CD4-positive, CD25-positive, alpha-beta regulatory T cell (primary cell): Measurements from ENCODE around the gene OBI1. TPM values are rescaled to one million over a fixed set of nuclear protein-coding genes. Genes with fewer than 3 reads are reported as not detected.

Source experiments
- ATAC-seq, 2 donors: fragments of 150-1000 bp; cut with Tn5 transposase; one replicate each; pipeline ENCODE4 v1.10.0; 2021; ENCODE audit warnings: low read depth in 2 of 2, moderate number of reproducible peaks in 2 of 2, moderate library complexity in 1 of 2
- DNase-seq, 3 donors: peaks; one replicate each; pipeline versions ENCODE4 v3.0.0 to v3.0.0-alpha.2; 2012 to 2022; ENCODE audit warnings: mixed read lengths in 1 of 3
- H3K27ac ChIP-seq: one replicate; pipeline ENCODE4 v1.7.0; 2013; ENCODE audit warnings: mild to moderate bottlenecking, low read length; ENCODE audit not compliant: insufficient read depth, poor library complexity, severe bottlenecking
- H3K27me3 ChIP-seq: one replicate; pipeline ENCODE4 v1.7.0; 2013; ENCODE audit warnings: low read length; ENCODE audit not compliant: control insufficient read depth, insufficient read depth
- H3K36me3 ChIP-seq: one replicate; pipeline ENCODE4 v1.7.0; 2013; ENCODE audit warnings: mild to moderate bottlenecking, low read length, moderate library complexity; ENCODE audit not compliant: control insufficient read depth, insufficient read depth
- H3K4me1 ChIP-seq: 2 replicates; pipeline ENCODE4 v1.7.0; 2013; ENCODE audit warnings: mild to moderate bottlenecking, low read length; ENCODE audit not compliant: insufficient read depth, control insufficient read depth, poor library complexity, severe bottlenecking
- H3K4me3 ChIP-seq: one replicate; pipeline ENCODE4 v1.7.0; 2013; ENCODE audit warnings: low read depth, mild to moderate bottlenecking, low read length, moderate library complexity
- H3K9me3 ChIP-seq, 2 experiments: 1 replicate in 1 of 2; 2 replicates in 1 of 2; pipeline ENCODE4 v1.7.0; 2013; ENCODE audit warnings: low read length in 2 of 2, mild to moderate bottlenecking in 1 of 2, moderate library complexity in 1 of 2; ENCODE audit not compliant: control insufficient read depth in 2 of 2
- H3K27ac Mint-ChIP-seq, 3 donors: one replicate each; pipeline ENCODE4 v1.8.0; 2020 to 2022; ENCODE audit warnings: mild to moderate bottlenecking in 3 of 3, mixed read lengths in 3 of 3, moderate library complexity in 2 of 3
- H3K27me3 Mint-ChIP-seq: one replicate; pipeline ENCODE4 v1.8.0; 2022; ENCODE audit warnings: mild to moderate bottlenecking, mixed read lengths
- H3K36me3 Mint-ChIP-seq: one replicate; pipeline ENCODE4 v1.8.0; 2020; ENCODE audit warnings: mixed read lengths
- H3K4me1 Mint-ChIP-seq, 4 donors: one replicate each; pipeline ENCODE4 v1.8.0; 2020 to 2022; ENCODE audit warnings: mixed read lengths in 4 of 4, mild to moderate bottlenecking in 1 of 4
- H3K4me3 Mint-ChIP-seq, 4 donors: one replicate each; pipeline ENCODE4 v1.8.0; 2020 to 2022; ENCODE audit warnings: mild to moderate bottlenecking in 4 of 4, mixed read lengths in 4 of 4, moderate library complexity in 3 of 4
- H3K9me3 Mint-ChIP-seq, 7 donors: one replicate each; pipeline ENCODE4 v1.8.0; 2020 to 2022; ENCODE audit warnings: mixed read lengths in 7 of 7, mild to moderate bottlenecking in 3 of 7, moderate library complexity in 2 of 7
- polyA plus RNA-seq, 4 donors: library from polyadenylated mRNA; unstranded; fragments of 300-500 nt; fragmentation: Illumina TruSeq; gene quantifications; one replicate each; pipeline ENCODE4 v1.2.3, GENCODE V29; 2021
- total RNA-seq: library from RNA; stranded (reverse); gene quantifications from one replicate; pipeline ENCODE4 v1.2.3, GENCODE V29; 2022

Gene OBI1
- total and polyA plus RNA-seq, 5 donors from 2014 or later, result 5.4 to 14.3 (median 11.1) TPM

DNA sequence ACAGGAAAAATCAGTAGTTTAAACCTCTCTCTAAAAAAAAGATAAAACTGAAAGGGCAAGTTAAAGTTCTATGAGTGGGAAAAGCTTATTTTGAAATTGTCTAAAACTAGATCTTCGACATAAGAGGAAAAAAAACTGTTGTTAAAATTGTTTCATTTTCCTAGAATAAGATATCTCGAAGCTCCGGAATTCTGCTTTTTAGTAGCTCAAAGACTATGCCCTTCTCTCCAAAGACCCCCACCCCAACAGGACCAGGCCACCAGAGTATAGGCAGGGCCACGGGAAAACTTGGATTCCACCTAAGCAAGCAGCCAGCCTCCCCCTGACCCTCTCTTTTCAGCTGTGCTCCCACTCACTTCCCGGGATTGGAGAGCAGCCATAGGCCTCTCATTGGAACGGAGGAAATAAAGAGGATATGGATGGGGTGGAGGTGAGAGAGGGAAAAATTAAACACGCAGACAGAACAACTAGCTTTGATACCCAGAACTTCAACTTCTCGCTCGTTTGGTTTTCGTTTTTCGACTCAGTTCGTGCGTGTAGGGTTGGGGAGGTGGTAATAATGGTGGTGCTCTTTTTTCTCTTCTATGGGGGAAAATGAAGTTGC is 58.6 kb downstream of the OBI1 start:
- no peak for DNase-seq
- Histone ChIP-seq H3K9me3 (peaks cover 3 to 15% of the 10 kb centered on the region in 2 experiments), H3K27me3 (peaks cover 64% of the 10 kb centered on the region), H3K4me3 (no peak overlapping the region), H3K27ac (no peak overlapping the region), H3K4me1 (peaks cover 36% of the 10 kb centered on the region), H3K36me3 (no peaks in the 10 kb centered on the region)
- peak overlapping the region in 1 of 3 donors; percentile 2 for H3K27ac Mint-ChIP-seq
- peaks cover 15 to 56% (median 39%) of the 10 kb centered on the region in 4 donors for H3K4me1 Mint-ChIP-seq
- peaks cover 0 to 18% (median 0%) of the 10 kb centered on the region in 7 donors for H3K9me3 Mint-ChIP-seq
- no peak for ATAC-seq
- H3K4me3 Mint-ChIP-seq, result peak overlapping the region; percentile 38 to 83 (median 60)
- H3K36me3 Mint-ChIP-seq, result no peaks in the 10 kb centered on the region
- peaks cover 86% of the 10 kb centered on the region for H3K27me3 Mint-ChIP-seq

DNA sequence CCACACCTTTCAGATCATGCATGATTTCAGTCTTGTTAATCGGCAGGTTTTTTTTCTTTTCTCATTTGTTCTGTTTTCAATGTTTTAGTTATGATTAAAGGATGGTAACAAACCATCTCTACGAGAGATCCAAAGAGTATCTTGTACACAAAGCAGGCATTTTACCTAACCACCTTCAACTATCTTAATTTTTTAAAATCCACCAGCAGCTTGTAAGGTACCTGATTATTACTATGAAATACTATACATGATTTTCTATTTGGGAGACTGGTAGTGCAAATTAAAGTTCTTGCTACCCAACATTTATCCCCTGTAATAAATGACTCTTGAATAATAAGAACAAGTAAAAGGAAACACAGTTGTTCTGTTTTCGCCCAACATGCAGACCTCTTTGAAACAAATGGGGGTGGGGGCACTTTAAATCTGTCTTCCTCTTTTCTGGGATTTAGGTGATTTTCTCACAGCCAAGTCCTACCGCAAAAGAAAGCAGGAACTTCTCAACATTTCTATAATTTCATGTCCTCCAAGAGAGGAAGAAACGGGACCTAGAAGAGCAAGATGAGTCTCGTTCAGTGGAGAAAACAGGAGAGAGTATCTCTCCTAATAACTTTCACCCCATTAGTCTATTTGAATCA is 59.2 kb downstream of the OBI1 start:
- Mint-ChIP-seq H3K27me3 (peaks cover 86% of the 10 kb centered on the region), H3K4me1 (peaks cover 15 to 59% (median 38%) of the 10 kb centered on the region in 4 donors), H3K4me3 (peak overlapping the region in 2 of 4 donors; percentile 38 to 83), H3K9me3 (peaks cover 0 to 18% (median under 1%) of the 10 kb centered on the region in 7 donors), H3K27ac (no peak overlapping the region), H3K36me3 (no peaks in the 10 kb centered on the region)
- H3K4me1 ChIP-seq, result peaks cover 36% of the 10 kb centered on the region
- no peak overlapping the region for H3K4me3 ChIP-seq
- no peaks in the 10 kb centered on the region for H3K36me3 ChIP-seq
- peaks cover 65% of the 10 kb centered on the region for H3K27me3 ChIP-seq
- H3K27ac ChIP-seq, result no peak overlapping the region
- H3K9me3 ChIP-seq, result peaks cover 6 to 17% of the 10 kb centered on the region in 2 experiments
- ATAC-seq (no peak), DNase-seq (no peak)

DNA sequence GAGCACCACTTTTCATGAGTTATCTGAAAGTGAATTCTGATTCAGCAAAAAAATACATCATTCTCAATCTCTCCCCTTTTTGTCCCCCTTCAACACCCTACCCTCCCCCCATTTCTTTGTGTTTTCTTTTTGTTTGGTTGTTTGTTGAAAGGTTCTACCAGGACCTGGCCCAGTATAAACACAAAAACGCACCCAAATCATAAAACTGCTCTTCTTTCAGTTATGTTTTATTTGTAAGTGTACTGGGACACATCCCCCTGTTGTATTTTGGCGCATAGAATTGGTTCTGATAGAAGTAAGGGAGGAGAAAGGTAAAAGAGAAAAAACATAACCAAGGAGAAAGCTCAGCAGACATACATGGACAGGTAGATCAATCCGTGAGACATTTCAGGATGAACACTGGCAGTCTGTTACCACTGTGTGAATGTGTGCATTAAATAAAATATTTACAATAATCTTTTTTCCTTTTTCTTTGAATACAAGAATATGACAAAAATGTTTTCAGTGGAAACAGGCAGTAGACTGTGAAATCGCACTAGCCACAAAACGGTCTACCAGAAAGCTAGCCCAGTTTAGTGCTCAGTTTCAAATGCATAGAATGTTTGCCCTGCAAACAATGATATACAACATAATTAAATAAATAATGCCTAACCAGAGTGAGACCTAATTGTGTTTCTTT is 59.9 kb downstream of the OBI1 start:
- Histone ChIP-seq H3K9me3 (peaks cover 11 to 21% of the 10 kb centered on the region in 2 experiments), H3K27me3 (peaks cover 66% of the 10 kb centered on the region), H3K36me3 (no peaks in the 10 kb centered on the region), H3K4me3 (no peak overlapping the region), H3K27ac (no peak overlapping the region), H3K4me1 (peaks cover 34% of the 10 kb centered on the region)
- no peak for DNase-seq
- peak overlapping the region in 2 of 4 donors; percentile 73 to 83 for H3K4me3 Mint-ChIP-seq
- peaks cover 86% of the 10 kb centered on the region for H3K27me3 Mint-ChIP-seq
- H3K27ac Mint-ChIP-seq, result no peak overlapping the region
- no peaks in the 10 kb centered on the region for H3K36me3 Mint-ChIP-seq
- peaks cover 13 to 59% (median 34%) of the 10 kb centered on the region in 4 donors for H3K4me1 Mint-ChIP-seq
- no peak for ATAC-seq
- peaks cover 0 to 20% (median 4%) of the 10 kb centered on the region in 7 donors for H3K9me3 Mint-ChIP-seq

GRCh38 chr13:78598116-78598781 is 60.7 kb downstream of the OBI1 start:
- Mint-ChIP-seq H3K9me3 (peaks cover 0 to 18% (median 4%) of the 10 kb centered on the region in 7 donors), H3K27ac (no peak overlapping the region)

GRCh38 chr13:78597602-78597932 is 61.4 kb downstream of the OBI1 start:
- H3K27ac ChIP-seq, result no peak overlapping the region
- H3K9me3 ChIP-seq, result peaks cover 14 to 26% of the 10 kb centered on the region in 2 experiments
- Mint-ChIP-seq H3K9me3 (peaks cover 0 to 18% (median 4%) of the 10 kb centered on the region in 7 donors), H3K4me1 (peaks cover 9 to 52% (median 28%) of the 10 kb centered on the region in 4 donors), H3K27ac (peak overlapping the region in 1 of 3 donors; percentile 82), H3K4me3 (peak overlapping the region; percentile 29 to 61 (median 46)), H3K36me3 (no peaks in the 10 kb centered on the region), H3K27me3 (peaks cover 90% of the 10 kb centered on the region)
- ATAC-seq, result no peak
- H3K36me3 ChIP-seq, result no peaks in the 10 kb centered on the region
- DNase-seq, result no peak
- peaks cover 19% of the 10 kb centered on the region for H3K4me1 ChIP-seq
- H3K4me3 ChIP-seq, result no peak overlapping the region
- H3K27me3 ChIP-seq, result peaks cover 72% of the 10 kb centered on the region

More at GRCh38 chr13:78598116-78598781, 60.7 kb downstream of the OBI1 start:
- Mint-ChIP-seq H3K36me3 (no peaks in the 10 kb centered on the region), H3K27me3 (peaks cover 89% of the 10 kb centered on the region), H3K4me1 (peaks cover 12 to 55% (median 30%) of the 10 kb centered on the region in 4 donors), H3K4me3 (no peak overlapping the region)
- peaks cover 26% of the 10 kb centered on the region for H3K4me1 ChIP-seq
- no peak overlapping the region for H3K4me3 ChIP-seq
- peaks cover 67% of the 10 kb centered on the region for H3K27me3 ChIP-seq
- H3K9me3 ChIP-seq, result peaks cover 11 to 26% of the 10 kb centered on the region in 2 experiments
- ATAC-seq (no peak), DNase-seq (no peak)
- no peaks in the 10 kb centered on the region for H3K36me3 ChIP-seq
- H3K27ac ChIP-seq, result no peak overlapping the region

DNA sequence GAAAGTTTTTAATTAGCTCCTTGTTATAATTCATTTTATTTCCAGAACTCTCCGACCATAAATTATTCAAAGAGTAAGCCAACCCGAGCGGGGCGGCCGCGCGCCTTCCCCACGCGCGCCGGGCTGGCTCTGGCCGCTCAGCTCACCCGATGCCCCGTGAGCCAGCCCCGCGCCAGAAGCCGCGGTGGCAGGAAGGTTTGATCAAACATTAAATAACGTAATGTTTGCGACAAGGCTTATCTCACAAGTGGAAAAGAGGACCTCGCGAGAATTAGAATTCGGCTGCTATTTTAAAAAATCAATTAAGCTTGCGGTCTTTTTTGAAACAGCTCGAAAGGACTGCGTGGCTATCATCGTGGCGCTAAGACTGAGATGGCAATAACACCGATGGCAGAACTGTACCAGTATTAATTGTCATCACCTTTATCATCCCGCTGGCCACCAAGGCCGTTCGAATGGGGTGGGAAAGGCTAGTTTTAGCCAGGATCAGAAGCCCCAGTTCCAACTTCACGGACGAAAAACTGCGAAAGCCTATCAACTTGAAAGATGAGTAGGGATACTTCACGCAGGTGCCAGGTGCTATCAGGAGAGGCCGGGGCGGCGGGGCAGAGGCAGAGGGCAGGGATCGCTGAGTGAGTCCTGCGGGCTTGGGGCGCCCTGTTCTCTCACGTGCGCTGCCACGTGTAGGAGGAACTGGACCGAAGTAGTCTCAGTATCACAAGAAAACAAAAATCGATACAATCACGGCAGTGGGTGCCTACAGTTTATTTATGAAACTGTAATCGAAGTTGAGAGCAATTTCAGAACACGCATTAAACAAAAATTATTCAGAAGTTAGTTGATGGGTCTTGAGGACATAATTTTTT is 62.0 kb downstream of the OBI1 start:
- Histone ChIP-seq H3K27ac (no peak overlapping the region), H3K9me3 (peaks cover 14 to 26% of the 10 kb centered on the region in 2 experiments), H3K4me1 (peaks cover 15% of the 10 kb centered on the region), H3K4me3 (no peak overlapping the region), H3K27me3 (peaks cover 74% of the 10 kb centered on the region), H3K36me3 (no peaks in the 10 kb centered on the region)
- H3K4me1 Mint-ChIP-seq, result peaks cover 6 to 47% (median 26%) of the 10 kb centered on the region in 4 donors
- DNase-seq (no peak), ATAC-seq (no peak)
- H3K27ac Mint-ChIP-seq, result peak overlapping the region in 1 of 3 donors; percentile 82
- peaks cover 0 to 18% (median 4%) of the 10 kb centered on the region in 7 donors for H3K9me3 Mint-ChIP-seq
- H3K4me3 Mint-ChIP-seq, result peak overlapping the region; percentile 29 to 61 (median 46)
- peaks cover 92% of the 10 kb centered on the region for H3K27me3 Mint-ChIP-seq
- no peaks in the 10 kb centered on the region for H3K36me3 Mint-ChIP-seq

- Mint-ChIP-seq H3K36me3 (no peaks in the 10 kb centered on the region), H3K4me3 (peak overlapping the region in 2 of 4 donors; percentile 22 to 43), H3K4me1 (peaks cover 6 to 46% (median 25%) of the 10 kb centered on the region in 4 donors), H3K27ac (no peak overlapping the region), H3K9me3 (peaks cover 0 to 19% (median 4%) of the 10 kb centered on the region in 7 donors), H3K27me3 (peaks cover 95% of the 10 kb centered on the region)
- ATAC-seq (no peak), DNase-seq (no peak)
- Histone ChIP-seq H3K4me3 (no peak overlapping the region), H3K4me1 (peaks cover 12% of the 10 kb centered on the region), H3K36me3 (no peaks in the 10 kb centered on the region), H3K27me3 (peaks cover 78% of the 10 kb centered on the region), H3K9me3 (peaks cover 14 to 26% of the 10 kb centered on the region in 2 experiments), H3K27ac (no peak overlapping the region)
These were observed 62.6 kb downstream of the OBI1 start for GRCh38 chr13:78596399-78596735.
